Gastroesophageal sphincter (tissue), 3 donors: ENCODE results near the gene RBM47.

Experiments used
- POLR2A ChIP-seq, 2 donors: fragments of 450-650 bp; IDR thresholded peaks; one replicate each; pipeline ENCODE4 v1.6.1; 2017; ENCODE audit warnings: antibody characterized with exemption in 2 of 2, mild to moderate bottlenecking in 2 of 2, moderate library complexity in 1 of 2
- POLR2AphosphoS5 ChIP-seq: sonication (generic); formaldehyde crosslinking; IDR thresholded peaks from one replicate; pipeline ENCODE4 v1.6.1; 2017; ENCODE audit warnings: antibody characterized with exemption
- TF ChIP-seq, protein P1 (sequence below), 4 experiments: fragments of 200-600 bp in 2 of 4; fragments of 450-650 bp in 2 of 4; sonication (generic) in 1 of 4; IDR thresholded peaks; one replicate each; pipeline ENCODE4 v1.5.1; 2017 to 2019; ENCODE audit warnings: antibody characterized with exemption in 4 of 4, mild to moderate bottlenecking in 2 of 4, moderate library complexity in 2 of 4

DNA sequence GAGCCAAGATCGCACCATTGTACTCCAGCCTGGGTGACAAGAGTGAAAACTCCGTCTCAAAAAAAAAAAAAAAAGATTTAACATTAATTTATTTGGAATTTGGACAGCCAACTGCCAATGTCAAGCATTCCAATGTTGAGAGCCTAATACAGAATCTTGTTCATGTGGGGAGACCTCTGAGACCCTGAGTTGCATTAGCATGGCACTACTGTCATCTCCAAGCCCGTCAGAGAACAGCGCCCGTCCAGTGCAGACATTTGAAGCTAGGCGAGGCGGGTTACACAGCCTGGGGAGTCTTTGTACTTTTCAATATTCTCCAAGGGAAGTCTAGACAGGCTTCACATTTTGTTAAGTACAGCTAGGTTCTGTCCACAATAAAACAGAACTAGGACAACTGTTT, 167.8 kb downstream of the RBM47 start:
- no peak for TF ChIP-seq POLR2A (IDR thresholded peaks at IDR 0.05)
- TF ChIP-seq, protein P1, sequence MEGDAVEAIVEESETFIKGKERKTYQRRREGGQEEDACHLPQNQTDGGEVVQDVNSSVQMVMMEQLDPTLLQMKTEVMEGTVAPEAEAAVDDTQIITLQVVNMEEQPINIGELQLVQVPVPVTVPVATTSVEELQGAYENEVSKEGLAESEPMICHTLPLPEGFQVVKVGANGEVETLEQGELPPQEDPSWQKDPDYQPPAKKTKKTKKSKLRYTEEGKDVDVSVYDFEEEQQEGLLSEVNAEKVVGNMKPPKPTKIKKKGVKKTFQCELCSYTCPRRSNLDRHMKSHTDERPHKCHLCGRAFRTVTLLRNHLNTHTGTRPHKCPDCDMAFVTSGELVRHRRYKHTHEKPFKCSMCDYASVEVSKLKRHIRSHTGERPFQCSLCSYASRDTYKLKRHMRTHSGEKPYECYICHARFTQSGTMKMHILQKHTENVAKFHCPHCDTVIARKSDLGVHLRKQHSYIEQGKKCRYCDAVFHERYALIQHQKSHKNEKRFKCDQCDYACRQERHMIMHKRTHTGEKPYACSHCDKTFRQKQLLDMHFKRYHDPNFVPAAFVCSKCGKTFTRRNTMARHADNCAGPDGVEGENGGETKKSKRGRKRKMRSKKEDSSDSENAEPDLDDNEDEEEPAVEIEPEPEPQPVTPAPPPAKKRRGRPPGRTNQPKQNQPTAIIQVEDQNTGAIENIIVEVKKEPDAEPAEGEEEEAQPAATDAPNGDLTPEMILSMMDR (IDR thresholded peaks at IDR 0.05) = no peak
- no peak for TF ChIP-seq POLR2AphosphoS5
